Suppressor macrophage treated with lipopolysaccharide for 4 hours (primary cell): ENCODE measurements around the gene VPS13D.

Experiments used
- DNase-seq: peaks from one replicate; pipeline ENCODE4 v3.0.0-alpha.2; 2020

VPS13D gene

DNA sequence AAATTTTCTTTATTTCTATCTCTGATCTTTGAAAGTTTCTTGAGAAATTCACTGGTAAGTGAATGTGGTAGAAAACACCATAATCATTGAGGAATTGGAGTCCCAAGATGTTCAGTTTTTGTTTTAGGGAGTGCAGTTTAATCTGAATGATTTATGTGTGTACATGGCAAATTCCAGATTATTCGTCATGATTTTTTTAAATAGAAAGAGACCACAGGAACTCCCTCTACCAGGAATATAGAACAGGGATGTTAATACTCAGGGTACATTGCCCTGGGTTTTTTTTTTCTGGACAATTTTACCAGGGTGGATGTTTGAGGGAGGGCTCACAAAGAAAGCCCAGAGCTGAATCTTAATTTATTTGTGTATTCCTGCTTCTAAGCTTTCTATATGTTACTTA lies 109.0 kb downstream of the VPS13D start:
- DNase-seq: no peak

DNA sequence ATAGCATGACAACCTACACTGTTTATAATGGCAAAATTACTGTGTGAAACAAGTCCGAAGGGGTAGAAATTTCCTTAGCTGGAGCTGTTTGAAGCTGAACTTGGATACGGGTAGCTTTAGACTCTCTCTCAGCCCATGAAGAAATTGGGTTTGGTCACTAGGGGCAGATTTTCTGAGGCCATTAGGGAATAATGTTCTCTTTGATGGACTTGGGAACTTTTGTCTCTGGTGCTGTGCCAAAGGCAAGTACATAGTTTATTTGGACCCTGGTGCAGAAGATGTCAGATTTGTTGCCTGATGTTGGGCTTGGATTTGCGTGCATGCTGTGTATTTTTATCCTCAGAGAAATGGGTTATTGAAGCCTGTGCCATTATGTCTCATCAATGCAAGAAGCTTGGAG lies 109.6 kb downstream of the VPS13D start:
- DNase-seq: no peak

DNA sequence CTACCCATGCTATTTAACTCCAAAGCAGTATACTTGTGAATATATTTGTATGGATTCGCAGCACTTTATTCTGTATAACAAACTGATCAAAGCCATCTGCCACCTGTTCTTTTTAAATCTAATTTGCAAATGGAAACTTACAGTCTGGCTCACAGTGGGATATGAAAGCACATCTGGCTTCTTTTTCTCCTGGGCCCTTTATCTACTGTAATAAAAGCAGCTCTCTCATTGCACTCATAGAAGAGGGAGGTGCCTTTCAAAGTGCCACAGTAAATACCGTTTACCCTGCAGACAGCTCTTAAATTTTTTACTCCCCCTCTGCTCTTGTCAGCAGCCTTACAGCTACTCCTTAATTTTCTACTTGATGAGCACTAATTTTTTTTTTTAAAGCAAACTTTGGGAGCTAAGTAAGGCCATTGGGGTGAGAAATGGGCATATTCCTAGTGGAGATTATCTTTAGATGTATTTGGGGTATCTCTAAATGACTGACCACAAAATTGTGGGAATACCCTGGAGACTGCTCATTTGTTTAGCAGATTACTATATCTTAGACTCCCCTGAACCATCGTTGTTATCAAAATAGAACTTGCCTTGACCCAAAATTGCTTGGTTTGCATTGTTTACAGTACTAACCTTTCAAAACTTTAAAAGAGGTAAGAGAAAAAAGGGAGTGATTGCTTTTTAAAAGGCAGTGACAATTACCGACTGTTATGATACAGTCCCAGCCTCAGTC lies 110.1 kb downstream of the VPS13D start:
- no peak for DNase-seq

DNA sequence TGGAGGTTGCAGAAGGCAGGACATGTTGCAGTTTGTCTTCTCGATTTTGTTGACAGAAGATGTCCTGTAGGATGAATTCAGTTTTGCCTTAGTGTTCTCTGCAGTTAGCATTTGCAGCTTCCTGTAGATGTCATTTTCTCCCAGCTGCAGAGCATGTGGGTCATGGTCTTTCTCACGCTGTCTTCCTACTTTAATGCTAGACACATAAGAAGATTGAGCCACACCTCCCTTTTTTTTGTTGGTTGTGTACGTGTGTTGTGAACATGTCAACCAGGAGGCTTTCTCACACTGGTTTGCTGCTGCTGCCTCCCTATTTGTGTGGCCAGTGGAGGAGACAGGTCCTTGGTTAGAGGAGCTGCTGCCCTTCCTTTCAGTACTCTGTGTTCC lies 110.7 kb downstream of the VPS13D start:
- DNase-seq: no peak

DNA sequence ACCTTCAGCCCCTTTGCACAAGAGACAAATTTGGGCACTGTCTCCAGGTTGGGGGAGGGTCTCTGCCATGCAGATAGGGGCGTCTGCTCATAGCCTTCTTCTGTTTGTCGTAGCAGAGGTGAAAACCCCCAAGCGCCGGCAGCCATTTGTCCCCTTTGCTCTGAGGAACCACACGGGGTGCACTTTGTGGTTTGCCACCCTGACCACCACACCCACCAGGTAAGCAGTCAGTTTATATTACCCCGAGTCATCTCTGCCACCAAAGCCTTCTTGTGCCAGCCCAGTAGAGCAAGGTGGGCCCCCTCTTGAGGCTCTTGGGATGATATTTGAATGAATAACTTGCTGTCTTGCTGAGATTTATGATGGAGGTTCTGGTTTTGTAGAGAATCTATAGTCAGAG lies 111.8 kb downstream of the VPS13D start:
- DNase-seq: no peak

DNA sequence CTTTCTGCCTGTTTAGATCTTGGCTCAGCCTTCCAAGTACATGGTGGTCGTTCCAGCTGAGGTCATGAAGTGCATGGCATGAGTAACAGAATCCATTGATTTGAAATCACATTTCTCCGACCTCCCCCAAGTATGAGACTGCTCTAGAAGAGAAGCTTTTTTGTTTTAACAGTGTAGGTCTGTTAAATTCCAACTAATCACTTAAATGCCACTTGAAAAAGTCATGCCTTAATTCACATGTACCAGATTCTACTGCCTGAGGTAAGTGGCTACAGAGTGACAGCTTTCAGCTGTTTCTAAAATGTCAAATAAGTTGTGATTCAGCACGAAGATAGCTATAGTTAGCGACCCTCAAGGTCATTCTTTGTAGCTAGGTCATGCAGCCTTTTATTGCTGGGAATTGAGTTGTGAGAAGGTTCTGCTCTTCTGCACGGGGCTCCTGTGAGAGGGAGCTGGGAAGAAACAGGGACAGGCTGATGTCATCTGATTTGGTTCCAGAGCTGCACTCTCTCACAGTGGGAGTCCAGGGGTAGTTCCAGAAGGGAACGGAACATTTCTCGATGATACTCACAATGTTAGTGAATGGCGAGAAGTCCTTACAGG lies 112.7 kb downstream of the VPS13D start:
- no peak for DNase-seq

DNA sequence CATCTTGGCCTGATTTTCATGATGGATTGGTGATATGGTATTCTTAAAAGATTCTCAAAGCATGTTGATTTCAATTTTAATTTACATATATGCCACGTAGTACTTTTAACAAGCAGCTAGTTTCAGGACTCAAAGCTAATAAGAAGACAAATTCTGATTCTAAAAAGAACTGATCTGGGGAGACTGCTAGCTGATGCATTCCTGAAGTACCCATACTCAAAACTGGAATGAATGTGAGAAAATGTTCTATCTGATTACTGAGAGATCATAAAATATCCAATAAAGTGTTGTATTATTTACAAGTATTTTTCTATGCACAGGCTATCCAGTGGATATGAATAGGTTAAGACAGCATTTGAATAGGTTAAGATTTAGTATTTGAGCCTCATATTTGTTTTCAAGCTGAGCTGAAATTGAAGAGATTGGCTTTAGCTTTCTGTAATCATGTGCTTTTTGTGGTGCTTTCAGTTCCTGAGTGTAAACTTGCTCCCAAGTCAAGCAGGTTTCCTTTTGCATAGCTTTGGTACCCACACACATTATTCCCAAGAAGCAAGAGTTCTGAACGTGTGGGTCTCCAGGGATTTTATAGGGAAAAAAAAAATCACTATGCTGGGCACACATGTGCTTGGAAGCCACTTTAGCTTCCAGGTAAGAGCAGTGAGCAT lies 114.1 kb downstream of the VPS13D start:
- peak; percentile 27 for DNase-seq

DNA sequence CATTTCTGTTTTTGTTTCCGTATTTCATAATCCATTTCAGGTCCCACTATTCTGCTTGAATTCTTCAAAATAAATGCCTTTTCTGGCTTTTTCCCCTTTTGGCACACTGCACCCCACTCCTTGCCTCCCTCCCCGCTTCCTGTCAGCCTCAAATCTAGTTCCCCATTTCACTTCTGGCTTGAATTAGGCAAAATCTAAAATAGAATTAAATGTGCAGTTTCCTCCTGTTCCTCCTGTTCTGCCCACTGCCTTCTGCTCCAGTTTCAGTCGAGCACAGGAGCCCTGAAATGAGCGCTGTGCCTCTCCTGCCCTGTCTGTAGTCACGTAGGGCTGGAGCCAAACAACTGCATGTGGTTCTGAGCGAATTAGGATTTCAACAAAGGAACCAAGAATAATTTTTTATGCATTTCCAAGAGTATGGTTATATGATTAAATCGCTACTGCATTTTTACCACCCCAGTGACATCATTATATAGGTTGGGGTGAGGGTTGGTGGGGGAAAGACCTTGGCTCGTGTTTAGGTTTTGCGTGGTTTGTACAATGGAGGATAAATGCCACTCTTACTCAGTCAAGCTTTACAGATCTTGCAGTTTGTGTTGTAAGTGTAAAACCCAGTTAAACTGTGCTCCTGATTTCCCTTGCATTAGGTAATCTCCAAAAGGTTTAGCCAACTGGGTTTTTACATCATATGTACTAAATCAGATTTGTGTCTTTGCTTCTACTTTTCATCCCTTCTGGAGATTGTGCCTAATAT lies 114.9 kb downstream of the VPS13D start:
- DNase-seq: peak; percentile 61

DNA sequence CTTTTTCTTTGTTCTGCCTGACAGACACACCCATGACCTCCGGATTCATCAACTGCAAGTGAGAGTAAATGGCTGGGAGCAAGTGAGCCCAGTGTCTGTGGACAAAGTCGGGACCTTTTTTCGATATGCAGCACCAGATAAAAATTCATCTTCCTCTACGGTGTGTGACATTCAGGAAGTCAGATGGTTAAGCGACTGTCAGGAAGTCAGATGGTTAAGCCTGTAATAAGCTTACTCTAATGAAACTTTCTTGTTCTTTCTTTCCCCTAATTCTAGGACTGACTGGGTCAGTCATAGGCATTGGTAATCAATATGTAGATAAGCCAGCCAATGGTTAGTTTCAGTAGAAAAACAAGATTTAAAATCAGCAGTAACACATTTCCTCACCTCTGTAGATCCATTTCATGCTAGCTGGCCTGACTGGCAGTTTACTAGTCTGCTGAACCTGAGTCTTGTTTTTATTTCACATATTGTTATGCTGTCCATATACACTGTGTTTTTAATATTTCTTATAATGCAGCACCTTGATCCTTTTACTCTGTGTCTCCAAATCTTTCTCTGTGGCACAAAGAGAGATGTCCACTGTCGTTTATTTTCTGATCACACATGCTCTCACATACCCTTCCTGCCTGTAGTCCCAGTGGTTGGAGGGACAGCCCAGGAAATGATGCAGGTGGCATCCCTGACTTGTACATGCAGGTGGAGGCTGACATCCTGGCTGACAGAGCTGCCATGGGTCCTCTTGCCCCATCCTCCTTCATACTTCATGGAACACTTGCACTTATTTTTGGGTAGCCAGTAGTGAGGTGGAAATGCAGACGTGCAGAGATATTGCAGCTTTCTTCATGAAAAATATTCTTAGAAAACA lies 115.8 kb downstream of the VPS13D start:
- DNase-seq: peak; percentile 30

DNA sequence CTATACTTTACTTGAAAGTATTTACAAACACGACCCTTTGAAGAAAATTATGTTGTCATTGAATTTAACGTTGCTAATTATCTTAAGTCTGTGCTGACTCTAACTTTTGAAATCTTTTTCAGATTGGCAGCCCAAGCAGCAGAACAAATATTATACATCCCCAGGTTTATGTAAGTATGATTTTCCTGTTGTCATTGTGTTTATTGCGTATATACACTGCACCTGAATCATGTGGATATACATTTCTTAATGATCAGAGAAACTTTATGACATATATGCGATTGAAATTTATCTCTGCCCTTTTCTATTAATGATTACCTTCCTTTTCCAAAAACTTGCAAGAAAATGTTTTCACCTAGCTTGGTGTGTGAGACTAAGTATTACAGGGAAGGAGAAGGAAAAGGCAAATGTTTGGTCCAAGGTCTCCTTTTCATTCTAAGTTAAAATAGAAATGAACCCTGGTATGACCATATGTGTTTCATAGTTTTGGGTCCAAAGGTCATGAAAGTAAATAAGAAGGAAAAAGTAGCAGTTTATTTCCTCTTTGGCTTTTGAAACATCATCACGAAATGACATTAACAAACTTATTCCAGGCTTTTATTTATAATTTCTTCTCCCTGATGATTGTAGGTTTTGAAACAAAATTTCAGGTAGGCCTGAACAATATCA lies 116.8 kb downstream of the VPS13D start:
- no peak for DNase-seq

DNA sequence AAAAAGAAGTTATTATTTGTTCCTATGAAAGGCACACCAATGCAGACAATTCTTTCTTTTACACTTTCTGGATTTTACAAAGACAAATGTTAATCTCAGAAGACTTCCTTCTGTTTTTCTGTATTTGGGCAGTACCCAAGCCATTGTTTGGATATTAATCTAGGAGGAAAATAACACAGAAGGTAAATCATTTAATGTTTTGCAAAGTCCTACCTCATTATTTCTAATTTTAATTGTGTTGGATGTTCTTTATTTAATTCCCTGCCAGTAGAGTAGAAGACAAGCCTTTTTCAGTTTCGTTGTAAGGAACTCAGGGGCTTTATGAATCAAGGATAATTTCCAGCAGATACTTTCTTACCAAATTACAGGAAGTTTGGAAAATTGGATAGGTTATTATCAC lies 118.3 kb downstream of the VPS13D start:
- no peak for DNase-seq

DNA sequence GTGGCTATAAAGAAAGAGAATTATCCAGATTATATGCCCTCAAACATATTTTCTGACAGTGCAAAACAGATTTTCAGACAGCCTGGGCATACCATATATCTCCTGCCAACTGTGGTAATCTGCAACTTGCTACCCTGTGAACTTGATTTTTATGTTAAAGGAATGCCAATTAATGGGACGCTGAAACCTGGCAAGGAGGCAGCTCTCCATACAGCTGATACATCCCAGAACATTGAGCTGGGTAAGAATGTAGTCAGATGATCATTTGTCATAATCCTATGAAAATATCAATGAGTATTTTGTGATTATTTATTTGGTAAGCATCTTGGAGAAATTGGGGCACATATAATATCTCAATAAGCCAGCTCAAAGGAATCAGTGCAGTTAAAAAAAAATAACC lies 124.2 kb downstream of the VPS13D start:
- no peak for DNase-seq

DNA sequence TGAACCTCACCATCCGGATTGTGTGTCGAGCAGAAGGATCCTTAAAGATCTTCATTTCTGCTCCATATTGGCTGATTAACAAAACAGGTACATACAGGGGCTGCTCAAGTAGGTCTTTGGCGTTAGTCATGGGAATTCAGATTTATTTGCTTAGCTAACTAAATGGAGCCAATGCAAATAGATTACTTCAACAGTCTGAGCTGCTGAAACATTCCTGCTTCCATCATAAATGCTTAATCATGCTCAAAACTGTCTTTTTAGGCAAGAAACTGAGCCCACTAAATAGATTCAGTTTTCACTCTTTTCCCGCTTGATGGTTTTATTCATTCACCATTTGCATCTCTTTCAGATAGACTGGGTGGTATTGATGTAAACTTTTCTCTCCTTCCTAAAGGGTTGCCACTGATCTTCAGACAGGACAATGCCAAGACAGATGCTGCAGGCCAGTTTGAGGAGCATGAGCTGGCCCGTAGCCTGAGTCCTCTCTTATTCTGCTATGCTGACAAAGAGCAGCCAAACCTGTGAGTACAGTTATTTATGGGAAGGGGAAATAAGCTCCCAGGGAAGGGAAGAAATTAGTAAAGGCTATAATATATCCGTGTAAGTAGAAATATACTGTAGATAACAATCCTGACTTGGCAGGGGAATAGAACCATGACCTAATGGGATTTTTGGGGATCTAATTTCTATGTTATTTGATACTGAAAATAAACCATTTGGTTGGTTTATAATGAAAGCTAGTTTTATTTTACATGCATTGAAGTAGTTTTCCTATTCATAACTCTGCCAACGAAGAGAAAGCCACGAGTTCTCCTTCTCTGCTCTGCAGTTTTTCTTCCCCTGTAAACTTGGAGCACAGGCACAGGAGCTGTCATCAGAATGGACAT lies 126.4 kb downstream of the VPS13D start:
- no peak for DNase-seq

DNA sequence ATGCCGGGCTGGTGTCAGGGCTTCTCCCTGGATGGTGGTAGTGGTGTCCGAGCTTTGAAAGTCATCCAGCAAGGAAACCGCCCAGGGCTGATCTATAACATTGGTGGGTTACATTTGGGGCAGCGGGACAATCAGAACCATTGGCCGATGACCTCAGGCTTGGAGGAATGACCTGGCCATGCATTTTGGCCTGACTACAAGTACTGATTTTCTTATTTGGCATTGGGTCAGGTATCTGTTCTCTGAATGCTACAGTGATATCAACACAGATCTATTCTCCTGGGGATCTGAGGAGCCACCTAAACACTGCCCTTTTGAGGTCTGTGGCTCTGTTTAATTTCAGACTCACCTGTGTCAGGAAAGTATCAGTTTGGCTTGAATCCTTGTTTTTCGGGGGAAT lies 128.7 kb downstream of the VPS13D start:
- DNase-seq: no peak

DNA sequence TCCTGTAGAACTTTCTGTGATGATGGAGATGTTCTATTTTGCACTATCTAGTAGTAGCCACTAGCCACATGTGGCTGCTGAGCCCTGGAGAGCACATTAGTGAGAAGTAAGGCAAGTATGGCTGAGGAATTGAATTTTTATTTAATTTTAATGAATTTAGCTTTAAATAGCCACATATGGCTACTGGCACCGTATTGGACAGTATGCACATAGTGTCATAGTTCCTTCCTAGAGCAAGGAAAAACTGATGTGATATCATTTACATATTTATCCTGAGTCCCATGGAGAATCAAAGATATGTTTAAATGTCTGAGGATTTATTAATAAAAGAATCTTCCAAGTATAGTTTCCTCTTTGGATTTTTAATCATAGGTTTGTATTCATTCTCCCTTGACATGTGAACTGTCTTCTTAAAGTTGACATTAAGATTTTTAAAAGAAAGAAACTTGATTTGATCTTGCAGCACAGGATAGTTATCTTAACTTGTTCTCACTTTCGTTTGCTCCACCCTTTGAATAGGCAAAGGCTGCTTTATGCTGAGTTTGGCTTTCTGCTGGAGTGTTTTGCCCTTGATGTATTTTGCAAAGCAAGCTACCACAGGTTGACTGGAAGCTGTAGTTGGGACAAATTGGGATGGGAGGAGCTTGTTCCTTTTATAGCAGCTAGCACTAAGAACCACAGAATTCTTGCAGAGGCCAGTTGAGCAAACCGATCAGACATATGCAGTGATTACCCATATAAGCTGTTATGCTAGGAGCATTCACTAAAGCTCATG lies 129.7 kb downstream of the VPS13D start:
- DNase-seq: no peak

DNA sequence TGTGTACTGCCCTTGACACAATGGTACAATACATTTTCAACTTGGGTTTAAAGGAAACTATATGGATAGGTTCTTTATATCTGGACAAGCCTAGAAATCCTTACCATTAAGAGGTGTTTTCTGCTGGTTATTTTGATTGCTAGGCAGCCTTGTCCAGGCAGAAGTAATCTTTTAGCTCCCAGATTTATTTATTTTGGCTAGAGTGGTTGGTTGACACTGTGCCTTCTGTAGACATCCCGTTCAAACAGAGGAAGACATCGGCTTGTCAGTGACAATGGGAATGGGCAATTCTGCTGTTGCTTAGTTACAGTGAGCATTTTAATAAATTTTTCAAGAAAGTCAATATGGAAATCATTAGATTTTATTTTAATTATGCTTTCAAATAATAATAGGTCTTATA lies 138.8 kb downstream of the VPS13D start:
- DNase-seq: no peak

DNA sequence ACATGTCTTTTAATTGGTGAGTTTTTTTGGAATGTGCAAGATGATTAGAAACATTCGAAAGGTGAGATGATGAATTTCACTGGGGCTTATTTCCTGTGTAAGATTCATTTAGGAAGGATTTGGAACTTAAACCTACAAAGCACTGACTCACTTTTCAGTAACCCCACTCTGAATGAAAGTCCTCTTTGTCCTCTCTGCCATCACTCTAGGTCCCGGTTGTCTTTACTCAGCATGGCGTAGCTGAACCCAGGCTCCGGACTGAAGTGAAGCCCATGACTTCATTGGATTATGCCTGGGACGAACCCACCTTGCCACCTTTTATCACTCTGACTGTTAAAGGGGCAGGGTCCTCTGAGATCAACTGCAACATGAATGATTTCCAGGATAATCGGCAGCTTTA lies 139.4 kb downstream of the VPS13D start:
- DNase-seq: no peak

DNA sequence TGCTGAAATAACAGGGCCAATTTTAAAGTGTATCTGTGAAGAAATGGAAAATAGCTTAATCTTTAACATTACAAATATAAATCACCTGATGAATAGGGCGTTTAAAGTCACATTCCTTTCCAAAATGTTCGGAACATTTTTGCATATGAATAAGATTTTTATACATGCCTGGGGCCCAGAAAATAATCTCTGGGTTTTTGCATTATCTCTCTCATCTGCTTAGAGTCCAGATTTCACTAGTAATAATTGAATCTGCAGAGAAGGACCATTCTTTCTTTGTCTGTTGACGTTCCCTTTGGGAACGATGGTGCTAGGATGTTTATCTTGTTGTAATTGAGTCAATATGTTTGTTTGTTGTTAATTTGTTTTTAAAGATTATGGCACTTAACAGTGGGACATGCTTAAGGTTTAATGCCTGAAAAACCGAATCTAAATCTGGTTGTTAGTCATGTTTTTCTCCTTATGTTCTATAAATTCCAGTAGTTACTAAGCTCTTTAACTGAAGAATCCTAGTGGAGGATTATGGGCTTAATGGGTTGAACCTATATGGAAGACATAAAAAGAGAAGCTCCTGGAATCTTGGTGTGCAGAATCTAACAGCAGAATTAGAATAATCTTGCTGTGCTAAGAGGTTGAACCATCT lies 140.6 kb downstream of the VPS13D start:
- no peak for DNase-seq

DNA sequence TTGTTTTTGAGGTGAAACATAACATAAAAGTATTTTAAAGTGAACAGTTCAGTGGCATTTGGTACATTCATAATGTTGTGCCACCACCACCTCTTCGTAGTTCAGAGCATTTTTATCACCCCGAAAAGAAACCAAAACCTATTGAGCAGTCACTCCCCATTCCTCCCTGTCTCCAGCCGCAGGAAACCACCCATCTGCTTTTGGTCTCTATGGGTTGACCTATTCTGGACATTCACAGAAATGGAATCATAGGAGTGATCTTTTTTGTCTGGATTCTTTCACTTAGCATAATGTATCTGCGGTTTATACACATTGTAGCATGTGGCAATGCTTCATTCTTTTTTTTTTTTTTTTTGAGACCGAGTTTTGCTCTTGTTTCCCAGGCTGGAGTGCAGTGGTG lies 141.2 kb downstream of the VPS13D start:
- no peak for DNase-seq

DNA sequence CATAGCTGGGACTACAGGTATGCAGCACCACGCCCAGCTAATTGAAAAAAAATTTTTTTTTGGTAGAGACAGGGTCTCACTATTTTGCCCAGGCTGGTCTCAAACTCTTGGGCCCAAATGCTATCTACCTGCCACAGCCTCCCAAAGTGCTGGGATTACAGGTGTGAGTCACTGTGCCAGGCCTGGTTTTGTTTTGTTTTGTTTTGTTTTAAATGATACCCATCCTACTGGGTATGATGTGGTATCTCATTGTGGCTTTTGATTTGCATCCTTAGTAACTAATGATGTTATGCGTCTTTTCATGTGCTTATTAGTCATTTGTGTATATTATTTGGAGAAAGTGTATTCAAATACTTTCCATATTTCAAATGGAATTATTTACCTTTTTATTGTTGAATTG lies 142.3 kb downstream of the VPS13D start:
- DNase-seq: no peak
